Hepatocyte (in vitro differentiated cells): ENCODE measurements around the gene ASXL3. TPM values are rescaled to one million over a fixed set of nuclear protein-coding genes. Genes with fewer than 3 reads are reported as not detected.

Source experiments
- DNase-seq: peaks from one replicate; pipeline ENCODE4 v3.0.0-alpha.2; 2016; ENCODE audit warnings: low spot score
- H2AFZ ChIP-seq: fragments of 200-600 bp; sonication (generic); 2 replicates; pipeline ENCODE4 v1.6.0; 2016; ENCODE audit warnings: antibody characterized with exemption, mild to moderate bottlenecking
- H3K27ac ChIP-seq: fragments of 200-600 bp; sonication (generic); 2 replicates; pipeline ENCODE4 v1.5.1; 2016; ENCODE audit warnings: mild to moderate bottlenecking
- H3K27me3 ChIP-seq: fragments of 200-600 bp; sonication (generic); 2 replicates; pipeline ENCODE4 v1.6.1; 2016
- H3K36me3 ChIP-seq: fragments of 200-600 bp; sonication (generic); replicated peaks from 2 replicates; pipeline ENCODE4 v1.5.1; 2016; ENCODE audit warnings: low read depth; ENCODE audit not compliant: insufficient read depth
- H3K4me1 ChIP-seq: fragments of 200-600 bp; sonication (generic); 2 replicates; pipeline ENCODE4 v1.5.1; 2016; ENCODE audit warnings: mild to moderate bottlenecking, moderate library complexity; ENCODE audit not compliant: insufficient read depth
- H3K4me2 ChIP-seq: fragments of 200-600 bp; sonication (generic); 2 replicates; pipeline ENCODE4 v1.6.0; 2016
- H3K4me3 ChIP-seq: fragments of 200-600 bp; sonication (generic); 2 replicates; pipeline ENCODE4 v1.5.1; 2016; ENCODE audit warnings: mild to moderate bottlenecking
- H3K79me2 ChIP-seq: fragments of 200-600 bp; sonication (generic); 2 replicates; pipeline ENCODE4 v1.6.0; 2017; ENCODE audit warnings: mild to moderate bottlenecking
- H3K9me2 ChIP-seq: fragments of 200-600 bp; sonication (generic); replicated peaks from 2 replicates; pipeline ENCODE4 v1.6.0; 2017; ENCODE audit warnings: mild to moderate bottlenecking; ENCODE audit not compliant: insufficient read depth
- H3K9me3 ChIP-seq: fragments of 200-600 bp; sonication (generic); 2 replicates; pipeline ENCODE4 v1.5.1; 2016; ENCODE audit warnings: low read depth, mild to moderate bottlenecking
- H4K20me1 ChIP-seq: fragments of 200-600 bp; sonication (generic); 2 replicates; pipeline ENCODE4 v1.6.0; 2016; ENCODE audit warnings: mild to moderate bottlenecking; ENCODE audit not compliant: insufficient read depth, poor library complexity, severe bottlenecking
- CTCF ChIP-seq: fragments of 200-600 bp; sonication (generic); IDR thresholded peaks from 2 replicates; pipeline ENCODE4 v1.5.1; 2016; ENCODE audit warnings: antibody characterized with exemption, mild to moderate bottlenecking; ENCODE audit not compliant: poor library complexity
- EZH2 ChIP-seq: fragments of 200-600 bp; sonication (generic); IDR thresholded peaks from 2 replicates; pipeline ENCODE4 v1.6.1; 2016; ENCODE audit warnings: antibody characterized with exemption, mild to moderate bottlenecking, borderline replicate concordance
- EZH2phosphoT487 ChIP-seq: fragments of 200-600 bp; sonication (generic); IDR thresholded peaks from one replicate; pipeline ENCODE4 v1.6.1; 2018; ENCODE audit warnings: antibody characterized with exemption, mild to moderate bottlenecking, low read depth, moderate library complexity; ENCODE audit not compliant: unreplicated experiment, severe bottlenecking
- WGBS: methylation state at CpG from one replicate; pipeline ENCODE4 v1.1.6; 2016; ENCODE audit warnings: low lambda C conversion rate; ENCODE audit errors: missing lambda C conversion rate; 5-methylcytosine and 5-hydroxymethylcytosine counted together
- polyA plus RNA-seq: library from polyadenylated mRNA; unstranded; fragments of >200 nt; fragmentation: Nextera tagmentation; extraction: Ambion mirVana; gene quantifications from 2 replicates; pipeline ENCODE4 v1.2.1, GENCODE V29; 2016
- total RNA-seq: library from RNA; depleted of rRNA; stranded (reverse); fragments of >200 nt; gene quantifications from 2 replicates; pipeline ENCODE4 v1.2.3, GENCODE V29; 2014

ASXL3 gene
- total RNA-seq (6.9 and 8.7 TPM in 2 replicates), polyA plus RNA-seq (1.4 and 2.7 TPM in 2 replicates)

- H3K4me1 ChIP-seq: peaks cover 5% of the 10 kb centered on the region
- H3K4me3 ChIP-seq: peak within 1 kb of the TSS; percentile 82
- H4K20me1 ChIP-seq: no peaks in the 10 kb centered on the region
- WGBS: 3% methylated on average over 37 of the region's 103 CpGs
- H2AFZ ChIP-seq: peak within 1 kb of the TSS; percentile 97
- no peaks in the 10 kb centered on the region for H3K9me2 ChIP-seq
- H3K4me2 ChIP-seq: peak within 1 kb of the TSS; percentile 87
- TF ChIP-seq EZH2: no peak
- TF ChIP-seq EZH2phosphoT487: no peak
- no peak for TF ChIP-seq CTCF
- H3K36me3 ChIP-seq: no peaks in the 10 kb centered on the region
- H3K79me2 ChIP-seq: peaks cover 41% of the 10 kb centered on the region
- DNase-seq: peak; percentile 73
- no peaks in the 10 kb centered on the region for H3K9me3 ChIP-seq
- no peaks in the 10 kb centered on the region for H3K27me3 ChIP-seq
- peak within 1 kb of the TSS; percentile 93 for H3K27ac ChIP-seq
Observed at GRCh38 chr18:33577685-33578517, at the start of gene ASXL3. ASXL3 (plus strand) TSS chr18:33578219; CDS start chr18:33578632, 413 bp downstream.

GRCh38 chr18:33532978-33533377, 45.0 kb upstream of the ASXL3 start:
- DNase-seq: peak; percentile 18
- Histone ChIP-seq H3K9me3 (no peaks in the 10 kb centered on the region), H3K4me1 (no peaks in the 10 kb centered on the region), H4K20me1 (no peaks in the 10 kb centered on the region), H3K9me2 (no peaks in the 10 kb centered on the region), H3K4me3 (no peak overlapping the region), H3K79me2 (no peaks in the 10 kb centered on the region), H3K27ac (no peak overlapping the region), H3K27me3 (no peaks in the 10 kb centered on the region), H3K36me3 (no peaks in the 10 kb centered on the region), H2AFZ (no peak overlapping the region), H3K4me2 (no peak overlapping the region)
- WGBS: 57% methylated on average over 1 of the region's 1 CpG
- TF ChIP-seq EZH2: no peak
- no peak for TF ChIP-seq CTCF
- TF ChIP-seq EZH2phosphoT487: no peak

- TF ChIP-seq EZH2 (no peak), EZH2phosphoT487 (no peak)
Observed at GRCh38 chr18:33536904-33537303, 41.1 kb upstream of the ASXL3 start.

GRCh38 chr18:33538418-33539042, 39.5 kb upstream of the ASXL3 start:
- Histone ChIP-seq H3K36me3 (no peaks in the 10 kb centered on the region), H3K27ac (no peak overlapping the region), H2AFZ (no peak overlapping the region), H3K9me3 (no peaks in the 10 kb centered on the region), H3K4me2 (no peak overlapping the region), H4K20me1 (no peaks in the 10 kb centered on the region), H3K79me2 (no peaks in the 10 kb centered on the region), H3K9me2 (no peaks in the 10 kb centered on the region), H3K4me3 (no peak overlapping the region), H3K4me1 (no peaks in the 10 kb centered on the region), H3K27me3 (no peaks in the 10 kb centered on the region)
- 64% methylated on average over 6 of the region's 6 CpGs for WGBS
- DNase-seq: no peak
- TF ChIP-seq EZH2phosphoT487: no peak
- no peak for TF ChIP-seq CTCF
- TF ChIP-seq EZH2: no peak

More at GRCh38 chr18:33536904-33537303, 41.1 kb upstream of the ASXL3 start:
- no peaks in the 10 kb centered on the region for H3K9me2 ChIP-seq
- 73% methylated on average over 1 of the region's 1 CpG for WGBS
- H3K27ac ChIP-seq: no peak overlapping the region
- no peak overlapping the region for H2AFZ ChIP-seq
- H4K20me1 ChIP-seq: no peaks in the 10 kb centered on the region
- no peaks in the 10 kb centered on the region for H3K36me3 ChIP-seq
- H3K27me3 ChIP-seq: no peaks in the 10 kb centered on the region
- no peak overlapping the region for H3K4me2 ChIP-seq
- DNase-seq: no peak
- H3K9me3 ChIP-seq: no peaks in the 10 kb centered on the region
- H3K4me1 ChIP-seq: no peaks in the 10 kb centered on the region
- no peak overlapping the region for H3K4me3 ChIP-seq
- no peaks in the 10 kb centered on the region for H3K79me2 ChIP-seq
